SK-N-SH (cell line): ENCODE measurements around the gene C5orf22. TPM values are rescaled to one million over a fixed set of nuclear protein-coding genes. Genes with fewer than 3 reads are reported as not detected.

Source experiments
- CTCF ChIA-PET: fragments of 300-600, 350-600 bp; formaldehyde crosslinking; extraction: SDS; loops from one replicate; lab custom pipeline; 2021; lab: Yijun Ruan, JAX
- POLR2A ChIA-PET: fragments of 350-600 bp; sonication (Branson Sonifier 250); formaldehyde crosslinking; extraction: SDS; loops from one replicate; lab custom pipeline; 2020; ENCODE audit warnings: antibody characterized with exemption, inconsistent platforms; lab: Yijun Ruan, JAX
- DNase-seq: peaks from one replicate; pipeline ENCODE4 v3.0.0; 2012
- H2AFZ ChIP-seq: fragments of 200-600 bp; sonication (generic); 2 replicates; pipeline ENCODE4 v1.8.1; 2016; ENCODE audit warnings: antibody characterized with exemption, mild to moderate bottlenecking, low read depth
- H3F3A ChIP-seq: fragments of 200-600 bp; sonication (generic); replicated peaks from 2 replicates; pipeline ENCODE3; 2016; ENCODE audit warnings: antibody characterized with exemption, mild to moderate bottlenecking; ENCODE audit not compliant: insufficient read depth
- H3K27ac ChIP-seq, 2 experiments: fragments of 200-500 bp in 1 of 2; fragments of 200-600 bp in 1 of 2; sonication (Bioruptor generic) in 1 of 2; sonication (generic), shearing (Covaris generic) in 1 of 2; 2 replicates each; pipeline versions ENCODE4 v1.5.1 to v1.6.1; 2014 to 2016; ENCODE audit warnings: low read depth in 2 of 2, inconsistent platforms in 1 of 2, low read length in 1 of 2, mild to moderate bottlenecking in 1 of 2, mixed read lengths in 1 of 2
- H3K27me3 ChIP-seq: fragments of 200-600 bp; sonication (generic), shearing (Covaris generic); 2 replicates; pipeline ENCODE4 v1.6.1; 2016; ENCODE audit warnings: mixed run types; ENCODE audit not compliant: insufficient read depth
- H3K36me3 ChIP-seq, 2 experiments: fragments of 200-500 bp in 1 of 2; fragments of 200-600 bp in 1 of 2; sonication (Bioruptor generic) in 1 of 2; sonication (generic) in 1 of 2; replicated peaks in 1 of 2; 2 replicates each; pipeline versions ENCODE3 to v1.5.1; 2014 to 2016; ENCODE audit warnings: low read length in 1 of 2, mild to moderate bottlenecking in 1 of 2; ENCODE audit not compliant: insufficient read depth in 2 of 2, control insufficient read depth in 1 of 2
- H3K4me1 ChIP-seq, 2 experiments: fragments of 200-500 bp in 1 of 2; fragments of 200-600 bp in 1 of 2; sonication (Bioruptor generic) in 1 of 2; sonication (generic), shearing (Covaris generic) in 1 of 2; 2 replicates each; pipeline versions ENCODE4 v1.5.1 to v1.6.1; 2014 to 2016; ENCODE audit warnings: low read depth in 1 of 2, low read length in 1 of 2, mixed run types in 1 of 2; ENCODE audit not compliant: insufficient read depth in 2 of 2, control insufficient read depth in 1 of 2
- H3K4me2 ChIP-seq: fragments of 200-600 bp; sonication (generic), shearing (Covaris generic); 2 replicates; pipeline ENCODE4 v1.6.1; 2017; ENCODE audit warnings: mixed run types
- H3K4me3 ChIP-seq, 2 experiments: fragments of 200-500 bp in 1 of 2; fragments of 200-600 bp in 1 of 2; sonication (Bioruptor generic) in 1 of 2; sonication (generic), shearing (Covaris generic) in 1 of 2; 2 replicates each; pipeline versions ENCODE4 v1.5.1 to v1.8.1; 2014 to 2016; ENCODE audit warnings: low read depth in 2 of 2, inconsistent platforms in 1 of 2, low read length in 1 of 2, mild to moderate bottlenecking in 1 of 2, mixed read lengths in 1 of 2, moderate library complexity in 1 of 2
- H3K79me2 ChIP-seq: fragments of 200-600 bp; sonication (generic); 2 replicates; pipeline ENCODE4 v1.8.1; 2017; ENCODE audit warnings: mild to moderate bottlenecking; ENCODE audit not compliant: insufficient read depth
- H3K9ac ChIP-seq: fragments of 200-600 bp; sonication (generic); 2 replicates; pipeline ENCODE4 v1.6.1; 2017; ENCODE audit warnings: mixed run types
- H3K9me2 ChIP-seq: fragments of 200-600 bp; sonication (generic); 2 replicates; pipeline ENCODE4 v1.6.1; 2017; ENCODE audit warnings: mixed run types
- H3K9me3 ChIP-seq: fragments of 200-600 bp; sonication (generic); 2 replicates; pipeline ENCODE4 v1.6.1; 2017; ENCODE audit warnings: mixed run types, mild to moderate bottlenecking, moderate library complexity
- H4K20me1 ChIP-seq: fragments of 200-600 bp; sonication (generic); 2 replicates; pipeline ENCODE4 v1.6.1; 2017; ENCODE audit warnings: mild to moderate bottlenecking, mixed run types; ENCODE audit not compliant: insufficient read depth
- CHD2 ChIP-seq: fragments of 150-350 bp; IDR thresholded peaks from 2 replicates; pipeline ENCODE4 v1.6.1; 2018; ENCODE audit warnings: low read length; ENCODE audit not compliant: partially characterized antibody
- CTCF ChIP-seq: fragments of 200-600 bp; sonication (generic); IDR thresholded peaks from 2 replicates; pipeline ENCODE4 v1.6.1; 2017; ENCODE audit warnings: antibody characterized with exemption, mild to moderate bottlenecking, moderate library complexity
- ELF1 ChIP-seq: IDR thresholded peaks from 2 replicates; pipeline ENCODE4 v1.4.0; 2012
- EP300 ChIP-seq, 2 experiments: IDR thresholded peaks; 2 replicates each; pipeline versions ENCODE4 v1.4.0 to v1.6.1; 2012; ENCODE audit warnings: borderline replicate concordance in 1 of 2, low read depth in 1 of 2, low read length in 1 of 2
- EZH2phosphoT487 ChIP-seq: fragments of 200-600 bp; sonication (generic); IDR thresholded peaks from 2 replicates; pipeline ENCODE4 v1.6.1; 2017; ENCODE audit warnings: low read depth, mixed run types, mild to moderate bottlenecking, antibody characterized with exemption, moderate library complexity, borderline replicate concordance
- FOSL2 ChIP-seq: IDR thresholded peaks from 2 replicates; pipeline ENCODE4 v1.4.0; 2012; ENCODE audit warnings: low read depth, mild to moderate bottlenecking, moderate library complexity, borderline replicate concordance
- FOXJ3 ChIP-seq: sonication (generic); formaldehyde crosslinking; IDR thresholded peaks from 2 replicates; pipeline ENCODE4 v1.5.1; 2020; ENCODE audit warnings: mild to moderate bottlenecking, missing genetic modification reagents
- MXI1 ChIP-seq: IDR thresholded peaks from 2 replicates; pipeline ENCODE4 v1.6.1; 2012; ENCODE audit warnings: mild to moderate bottlenecking, low read depth, low read length, improper control_type of control experiment
- NFIC ChIP-seq: IDR thresholded peaks from 2 replicates; pipeline ENCODE4 v1.4.0; 2012; ENCODE audit warnings: borderline replicate concordance
- RAD21 ChIP-seq: IDR thresholded peaks from 2 replicates; pipeline ENCODE4 v1.6.1; 2012; ENCODE audit warnings: mild to moderate bottlenecking, low read length
- RCOR1 ChIP-seq: fragments of 150-350 bp; IDR thresholded peaks from 2 replicates; pipeline ENCODE4 v1.6.1; 2017; ENCODE audit warnings: antibody characterized with exemption, low read length
- REST ChIP-seq: IDR thresholded peaks from 2 replicates; pipeline ENCODE4 v1.6.1; 2012; ENCODE audit warnings: mild to moderate bottlenecking, low read depth, low read length, moderate library complexity
- RFX5 ChIP-seq: IDR thresholded peaks from 2 replicates; pipeline ENCODE4 v1.6.1; 2012; ENCODE audit warnings: mild to moderate bottlenecking, improper control_type of control experiment, low read length
- SIN3A ChIP-seq: IDR thresholded peaks from 2 replicates; pipeline ENCODE4 v1.6.1; 2012; ENCODE audit warnings: low read depth, mild to moderate bottlenecking, low read length, moderate library complexity, borderline replicate concordance
- USF1 ChIP-seq: IDR thresholded peaks from 2 replicates; pipeline ENCODE4 v1.4.0; 2012; ENCODE audit warnings: low read depth, borderline replicate concordance
- YY1 ChIP-seq: IDR thresholded peaks from 2 replicates; pipeline ENCODE4 v1.4.0; 2012; ENCODE audit warnings: low read depth, mild to moderate bottlenecking
- WGBS: methylation state at CpG from one replicate; pipeline ENCODE4 v1.1.6; 2017; ENCODE audit warnings: low lambda C conversion rate; 5-methylcytosine and 5-hydroxymethylcytosine counted together
- polyA plus RNA-seq, 3 experiments: library from polyadenylated mRNA; depleted of rRNA; stranded (reverse); fragments of >200 nt; gene quantifications; 2 replicates each; pipeline ENCODE4 v1.2.3, GENCODE V29; 2012

The C5orf22 gene
- polyA plus RNA-seq, 1 of the 3 experiments (the other 2 are of a cell fraction) = 13.6 TPM

- TF ChIP-seq USF1 = no peak
- no peak for TF ChIP-seq REST
- no peak for TF ChIP-seq NFIC
- TF ChIP-seq FOXJ3 (CRISPR knock-in tag) = no peak
- no peak for TF ChIP-seq MXI1
- no peak for TF ChIP-seq RCOR1
- no peak for TF ChIP-seq EZH2phosphoT487
- TF ChIP-seq YY1 = no peak
- no peak for TF ChIP-seq FOSL2
- TF ChIP-seq EP300 (IDR thresholded peaks at IDR 0.05; ENCODE audit: borderline replicate concordance in 1 of 2, low read depth in 1 of 2, low read length in 1 of 2) = no peak
- TF ChIP-seq RFX5 = no peak
- TF ChIP-seq CHD2 = no peak
- TF ChIP-seq SIN3A = no peak
- no peaks in the 10 kb centered on the region for H3K27me3 ChIP-seq
- no peaks in the 10 kb centered on the region for H3K79me2 ChIP-seq
- no peaks in the 10 kb centered on the region for H3F3A ChIP-seq
- no peak overlapping the region for H3K27ac ChIP-seq
- H3K9ac ChIP-seq = no peak overlapping the region
- H2AFZ ChIP-seq = no peak overlapping the region
- ChIA-PET CTCF (no interaction called here), POLR2A (no interaction called here)
- peaks cover 66 to 81% of the 10 kb centered on the region in 2 experiments for H3K36me3 ChIP-seq
- H3K9me3 ChIP-seq = no peaks in the 10 kb centered on the region
- H3K4me1 ChIP-seq = peaks cover 4 to 7% of the 10 kb centered on the region in 2 experiments; a peak in 3 of 4 replicates
- no peaks in the 10 kb centered on the region for H4K20me1 ChIP-seq
- no peak overlapping the region for H3K4me2 ChIP-seq
- WGBS = 90% methylated on average over 6 of the region's 6 CpGs
- no peaks in the 10 kb centered on the region for H3K9me2 ChIP-seq
- H3K4me3 ChIP-seq = no peak overlapping the region
- DNase-seq = no peak
Observed at GRCh38 chr5:31486441-31486840, 45.7 kb upstream of the C5orf22 start.

GRCh38 chr5:31487506-31487905, 44.6 kb upstream of the C5orf22 start:
- H4K20me1 ChIP-seq = no peaks in the 10 kb centered on the region
- no peak for DNase-seq
- no peaks in the 10 kb centered on the region for H3K9me3 ChIP-seq
- 100% methylated on average over 2 of the region's 2 CpGs for WGBS
- H3K79me2 ChIP-seq = no peaks in the 10 kb centered on the region
- TF ChIP-seq ELF1 (no peak), CTCF (peak; percentile 54), RAD21 (peak; percentile 39)
- TF ChIP-seq, all 33 proteins: peak for 2
- POLR2A ChIA-PET = no interaction called here
- Histone ChIP-seq H3K27me3 (no peaks in the 10 kb centered on the region), H3K4me2 (no peak overlapping the region), H3K9me2 (no peaks in the 10 kb centered on the region), H3K36me3 (peaks cover 59 to 81% of the 10 kb centered on the region in 2 experiments), H3K27ac (no peak overlapping the region), H2AFZ (no peak overlapping the region), H3F3A (no peaks in the 10 kb centered on the region), H3K9ac (no peak overlapping the region), H3K4me1 (peaks cover 4 to 7% of the 10 kb centered on the region in 2 experiments; a peak in 3 of 4 replicates), H3K4me3 (no peak overlapping the region)
- CTCF ChIA-PET = interaction anchor here (0.7 to 1.0 kb wide), 2 partner anchors 8 to 48 kb away, joined by 3 read pairs; no protein-coding TSS in a partner anchor
